Medulla oblongata (tissue), 1 donor: Measurements from ENCODE around the gene FREY1.
"Not testable (repeated sequence)": the region's sequence is repeated elsewhere in the genome, so short reads cannot be mapped to it uniquely, and the experiment has no call there.

Experiments used
- DNase-seq: peaks from one replicate; pipeline ENCODE4 v3.0.0-alpha.2; 2015; ENCODE audit errors: extremely low spot score

Gene FREY1

GRCh38 chr11:45913942-45914635 lies 7.0 kb upstream of the FREY1 start:
- DNase-seq, result no peak

GRCh38 chr11:45913514-45913913 lies 6.4 kb upstream of the FREY1 start:
- DNase-seq, result no peak

GRCh38 chr11:45910623-45911022 lies 3.6 kb upstream of the FREY1 start:
- DNase-seq, result no peak

GRCh38 chr11:45909594-45910475 lies 2.8 kb upstream of the FREY1 start:
- peak; percentile 36 for DNase-seq

GRCh38 chr11:45907911-45908370 lies 870 bp upstream of the FREY1 start:
- no peak for DNase-seq

- no peak for DNase-seq
Measured at GRCh38 chr11:45906096-45906682, 882 bp downstream of the FREY1 start.

- not testable (repeated sequence) for DNase-seq
Measured at GRCh38 chr11:45905576-45905975, 1.5 kb downstream of the FREY1 start.

GRCh38 chr11:45905095-45905494 lies 2.0 kb downstream of the FREY1 start:
- DNase-seq, result no peak

- no peak for DNase-seq
Measured at GRCh38 chr11:45904309-45904915, 2.7 kb downstream of the FREY1 start.

GRCh38 chr11:45902452-45903380 lies 4.4 kb downstream of the FREY1 start:
- DNase-seq, result no peak

GRCh38 chr11:45901626-45902025 lies 5.4 kb downstream of the FREY1 start:
- peak; percentile 93 for DNase-seq

GRCh38 chr11:45900916-45901617 lies 6.0 kb downstream of the FREY1 start:
- peak; percentile 80 for DNase-seq

- not testable (repeated sequence) for DNase-seq
Measured at GRCh38 chr11:45900175-45900800, 6.8 kb downstream of the FREY1 start.

- peak; percentile 93 for DNase-seq
Measured at GRCh38 chr11:45899448-45900174, 7.5 kb downstream of the FREY1 start.

GRCh38 chr11:45899086-45899447 lies 8.0 kb downstream of the FREY1 start:
- DNase-seq, result no peak

- no peak for DNase-seq
Measured at GRCh38 chr11:45897556-45897955, 9.5 kb downstream of the FREY1 start.

GRCh38 chr11:45896422-45896984 lies 10.6 kb downstream of the FREY1 start:
- no peak for DNase-seq

- no peak for DNase-seq
Measured at GRCh38 chr11:45895553-45896259, 11.4 kb downstream of the FREY1 start.
